Stimulated activated naive CD4-positive, alpha-beta T cell treated with Interleukin-2 at 50 U/mL for 16 hours (primary cell): ENCODE data around the gene DNMBP.

ENCODE experiments used
- DNase-seq: peaks from one replicate; lab custom pipeline; 2025; lab: John Stamatoyannopoulos, UW

Gene DNMBP, protein sequence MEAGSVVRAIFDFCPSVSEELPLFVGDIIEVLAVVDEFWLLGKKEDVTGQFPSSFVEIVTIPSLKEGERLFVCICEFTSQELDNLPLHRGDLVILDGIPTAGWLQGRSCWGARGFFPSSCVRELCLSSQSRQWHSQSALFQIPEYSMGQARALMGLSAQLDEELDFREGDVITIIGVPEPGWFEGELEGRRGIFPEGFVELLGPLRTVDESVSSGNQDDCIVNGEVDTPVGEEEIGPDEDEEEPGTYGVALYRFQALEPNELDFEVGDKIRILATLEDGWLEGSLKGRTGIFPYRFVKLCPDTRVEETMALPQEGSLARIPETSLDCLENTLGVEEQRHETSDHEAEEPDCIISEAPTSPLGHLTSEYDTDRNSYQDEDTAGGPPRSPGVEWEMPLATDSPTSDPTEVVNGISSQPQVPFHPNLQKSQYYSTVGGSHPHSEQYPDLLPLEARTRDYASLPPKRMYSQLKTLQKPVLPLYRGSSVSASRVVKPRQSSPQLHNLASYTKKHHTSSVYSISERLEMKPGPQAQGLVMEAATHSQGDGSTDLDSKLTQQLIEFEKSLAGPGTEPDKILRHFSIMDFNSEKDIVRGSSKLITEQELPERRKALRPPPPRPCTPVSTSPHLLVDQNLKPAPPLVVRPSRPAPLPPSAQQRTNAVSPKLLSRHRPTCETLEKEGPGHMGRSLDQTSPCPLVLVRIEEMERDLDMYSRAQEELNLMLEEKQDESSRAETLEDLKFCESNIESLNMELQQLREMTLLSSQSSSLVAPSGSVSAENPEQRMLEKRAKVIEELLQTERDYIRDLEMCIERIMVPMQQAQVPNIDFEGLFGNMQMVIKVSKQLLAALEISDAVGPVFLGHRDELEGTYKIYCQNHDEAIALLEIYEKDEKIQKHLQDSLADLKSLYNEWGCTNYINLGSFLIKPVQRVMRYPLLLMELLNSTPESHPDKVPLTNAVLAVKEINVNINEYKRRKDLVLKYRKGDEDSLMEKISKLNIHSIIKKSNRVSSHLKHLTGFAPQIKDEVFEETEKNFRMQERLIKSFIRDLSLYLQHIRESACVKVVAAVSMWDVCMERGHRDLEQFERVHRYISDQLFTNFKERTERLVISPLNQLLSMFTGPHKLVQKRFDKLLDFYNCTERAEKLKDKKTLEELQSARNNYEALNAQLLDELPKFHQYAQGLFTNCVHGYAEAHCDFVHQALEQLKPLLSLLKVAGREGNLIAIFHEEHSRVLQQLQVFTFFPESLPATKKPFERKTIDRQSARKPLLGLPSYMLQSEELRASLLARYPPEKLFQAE (N-terminal part only)

DNA sequence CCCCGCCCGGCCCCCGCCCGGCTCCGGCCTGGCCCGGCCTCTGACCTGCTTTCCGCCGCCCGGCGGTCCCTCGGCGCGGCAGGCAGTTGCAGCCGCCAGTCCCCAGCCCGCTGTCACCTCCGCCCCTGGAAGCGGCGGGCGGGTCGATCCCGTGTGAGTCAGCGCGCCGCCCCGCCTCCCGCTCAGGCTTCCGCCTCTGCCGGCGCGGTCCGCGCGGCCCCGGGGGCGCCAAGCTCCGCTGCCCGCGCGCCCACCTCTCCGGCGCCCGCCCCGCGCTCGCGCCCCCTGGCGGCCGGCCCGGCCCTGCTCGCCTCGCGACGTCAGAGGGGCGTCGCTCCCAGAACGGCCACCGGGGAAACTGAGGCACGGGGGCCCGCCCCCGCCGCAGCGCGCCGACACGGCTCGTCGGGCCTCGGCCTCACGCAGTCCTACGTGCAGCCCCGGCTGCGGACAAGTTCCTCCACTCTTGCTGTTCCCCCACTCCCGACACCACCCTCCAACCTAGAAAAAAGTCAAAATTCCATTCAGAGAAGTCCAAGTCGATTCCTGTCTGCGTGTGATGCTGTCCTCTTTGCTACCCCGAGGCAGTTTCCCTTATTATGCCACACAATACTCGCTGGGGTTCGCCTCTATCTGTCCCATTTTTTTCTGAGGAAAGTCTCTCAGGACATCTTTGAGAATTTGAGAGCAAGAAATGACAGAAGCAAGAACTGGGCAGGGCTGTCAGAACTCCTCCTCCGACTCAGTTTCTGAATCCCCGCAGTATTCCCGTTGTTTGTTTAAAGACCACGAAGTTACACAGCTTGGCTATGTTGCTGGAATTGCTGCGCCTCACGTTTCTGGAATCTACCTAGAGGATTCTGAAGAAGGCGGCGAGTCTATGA lies at the start of gene DNMBP:
Gene DNMBP (minus strand): TSS at position 155 of the 884 bp plus-strand sequence. CDS start 37,823 bp downstream, outside the sequence.
- peak; percentile 80 for DNase-seq

DNA sequence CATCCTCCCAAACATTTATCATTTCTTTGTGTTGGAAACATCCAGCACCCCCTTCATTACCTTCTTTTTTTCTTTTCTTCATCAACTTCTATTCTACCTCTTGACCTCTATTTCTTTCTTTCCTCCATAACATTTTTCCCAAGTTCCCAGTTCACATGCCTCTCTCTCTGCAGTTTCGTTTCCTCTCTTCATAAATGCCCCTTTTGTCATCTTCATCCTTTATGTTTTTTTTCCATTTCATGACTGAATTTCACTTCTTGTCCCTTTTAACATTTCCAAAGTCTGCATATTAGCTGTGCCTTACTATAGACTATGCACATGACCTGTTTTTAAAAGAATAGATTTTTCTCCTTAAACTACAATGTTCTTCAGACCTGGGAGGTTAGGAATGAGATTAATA lies 48.2 kb upstream of the DNMBP start:
- no peak for DNase-seq

DNA sequence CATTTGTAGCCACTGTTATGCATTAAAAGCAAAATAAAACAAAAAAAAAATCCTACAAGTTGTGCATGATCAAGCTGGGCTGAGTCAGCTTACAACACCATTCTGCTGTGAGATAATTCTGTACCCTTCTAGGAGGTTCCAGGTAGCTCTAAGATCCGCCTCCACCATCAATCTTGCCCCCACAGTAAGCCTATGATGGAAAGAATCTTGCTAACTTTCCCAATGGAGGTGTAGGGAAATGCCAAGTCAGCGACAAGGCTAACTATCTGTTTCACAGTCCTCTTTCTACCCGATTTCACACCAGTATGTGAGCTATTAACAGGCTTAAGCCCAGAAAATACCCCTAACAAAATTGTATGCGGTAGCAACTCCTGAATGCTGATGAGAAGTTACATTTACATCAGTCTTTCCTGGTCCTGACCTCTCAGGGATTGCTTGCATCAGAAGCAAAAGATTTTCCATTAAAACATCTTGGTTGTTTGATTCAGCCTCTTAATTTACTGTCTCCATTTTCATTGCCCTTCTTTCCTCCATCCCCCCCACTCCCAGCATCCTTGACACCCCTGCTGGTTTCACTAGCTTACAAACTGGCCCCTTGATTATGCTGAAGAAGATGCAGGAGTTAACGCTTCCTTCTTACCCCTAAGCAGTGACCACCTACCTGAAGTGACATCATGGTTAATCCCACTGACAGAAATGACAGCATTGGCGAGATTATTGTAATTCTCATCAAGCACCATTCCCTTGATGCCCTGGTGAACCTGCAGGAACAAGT lies 44.1 kb upstream of the DNMBP start:
- DNase-seq, result no peak

DNA sequence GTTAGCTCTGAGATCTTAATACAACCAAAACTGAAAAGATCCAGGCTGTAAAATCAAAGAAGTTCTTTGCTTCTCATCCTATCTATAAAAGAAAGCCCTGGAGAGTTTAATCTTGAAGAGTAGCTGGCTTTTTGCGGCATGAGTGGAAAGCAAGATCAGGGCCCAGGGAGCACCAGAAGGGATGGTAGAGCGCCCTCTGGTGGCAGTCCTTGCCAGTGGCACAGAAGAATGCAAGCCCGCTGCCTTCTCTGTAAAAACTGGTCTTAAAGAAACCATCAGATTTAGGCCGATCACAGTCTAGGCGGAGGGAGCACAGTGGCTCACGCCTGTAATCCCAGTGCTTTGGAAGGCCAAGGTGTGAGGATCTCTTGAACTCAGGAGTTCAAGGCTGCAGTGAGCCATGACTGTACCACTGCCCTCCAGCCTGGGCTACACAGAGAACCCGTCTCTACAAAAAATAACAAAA lies 36.3 kb upstream of the DNMBP start:
- DNase-seq, result peak; percentile 68

DNA sequence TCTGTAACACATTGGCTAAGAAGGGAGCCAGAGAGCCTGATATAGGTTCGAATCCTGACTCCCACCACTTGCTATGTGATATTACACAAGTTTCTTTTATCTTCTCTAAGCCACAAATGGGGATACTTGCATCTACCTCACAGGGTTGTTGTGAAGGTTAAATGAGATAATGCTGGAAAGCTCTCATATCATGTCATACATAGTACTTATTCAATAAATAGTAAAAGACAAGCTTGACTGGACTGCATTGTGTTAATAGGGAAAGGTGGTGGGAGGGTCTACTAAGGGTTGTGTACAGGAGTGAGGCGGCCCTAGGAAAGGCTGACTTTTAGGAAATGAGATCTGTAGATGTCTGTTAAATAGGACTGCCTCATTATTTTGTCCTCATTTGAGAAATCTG lies 35.8 kb upstream of the DNMBP start:
- no peak for DNase-seq

DNA sequence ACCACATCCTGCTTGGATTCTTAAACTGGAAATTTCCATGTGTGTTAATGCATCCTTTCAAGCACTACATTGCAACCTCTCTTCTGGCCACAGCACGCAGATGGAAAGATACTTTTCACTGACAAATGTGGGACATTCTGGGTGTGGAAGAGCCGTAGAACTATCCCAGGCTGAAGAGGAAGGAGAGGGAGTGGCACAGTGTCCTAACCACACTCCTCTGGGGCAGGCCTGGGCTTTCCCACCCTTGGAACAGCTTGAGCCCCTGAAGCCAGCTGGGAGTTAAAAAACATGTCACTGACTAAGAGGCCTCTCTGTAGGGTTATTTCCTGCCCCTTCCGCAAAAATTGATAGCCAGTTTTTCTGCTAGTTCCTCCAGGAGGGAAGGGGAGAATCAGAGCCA lies 34.0 kb upstream of the DNMBP start:
- DNase-seq, result no peak

DNA sequence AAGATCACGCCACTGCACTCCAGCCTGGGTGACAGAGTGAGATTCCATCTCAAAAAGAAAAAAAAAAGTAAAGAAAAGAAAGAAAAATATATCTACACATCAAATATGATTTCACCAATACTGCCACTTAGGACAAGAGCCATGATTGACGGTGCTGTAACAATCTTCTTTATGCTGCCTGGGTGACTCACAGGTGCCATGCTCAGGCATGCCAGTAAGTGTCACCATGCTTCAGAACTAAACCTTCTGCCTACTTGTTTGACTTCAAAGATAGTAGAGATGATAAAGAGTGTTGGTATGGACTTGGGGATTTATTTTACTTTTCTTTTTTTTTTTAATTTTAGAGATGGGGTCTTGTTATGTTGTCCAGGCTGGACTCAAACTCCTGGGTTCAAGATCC lies 33.6 kb upstream of the DNMBP start:
- DNase-seq, result no peak

DNA sequence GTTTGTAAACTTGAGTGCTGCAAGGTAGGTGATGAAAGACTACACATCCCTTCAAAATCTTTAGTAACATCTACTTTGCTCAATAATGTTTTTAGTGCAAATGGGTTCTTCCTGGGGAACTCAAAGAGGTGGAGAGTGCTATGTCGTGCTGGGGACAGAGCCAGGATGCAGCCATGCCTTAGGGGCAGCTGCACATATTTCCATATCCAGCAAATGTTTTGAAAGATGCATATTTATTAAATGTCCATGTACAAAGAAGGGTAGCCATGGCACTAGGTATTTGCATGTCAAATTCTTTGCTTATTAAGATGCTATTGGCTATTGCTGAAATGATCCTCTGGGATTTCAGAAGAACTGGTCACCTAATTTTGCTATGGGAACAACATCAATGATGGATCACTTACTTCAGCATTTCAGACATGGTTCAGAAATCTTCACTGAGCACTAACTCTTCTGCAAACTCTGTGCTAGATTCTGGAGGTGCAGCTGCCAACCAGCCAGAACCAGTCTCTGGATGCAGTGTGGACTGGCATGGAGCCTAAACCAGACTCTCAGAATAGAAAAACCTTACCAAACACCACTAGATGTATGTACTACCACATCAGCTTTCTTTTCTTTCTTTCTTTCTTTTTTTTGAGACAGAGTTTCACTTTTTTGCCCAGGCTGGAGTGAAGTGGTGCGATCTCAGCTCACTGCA lies 31.7 kb upstream of the DNMBP start:
- DNase-seq, result no peak

DNA sequence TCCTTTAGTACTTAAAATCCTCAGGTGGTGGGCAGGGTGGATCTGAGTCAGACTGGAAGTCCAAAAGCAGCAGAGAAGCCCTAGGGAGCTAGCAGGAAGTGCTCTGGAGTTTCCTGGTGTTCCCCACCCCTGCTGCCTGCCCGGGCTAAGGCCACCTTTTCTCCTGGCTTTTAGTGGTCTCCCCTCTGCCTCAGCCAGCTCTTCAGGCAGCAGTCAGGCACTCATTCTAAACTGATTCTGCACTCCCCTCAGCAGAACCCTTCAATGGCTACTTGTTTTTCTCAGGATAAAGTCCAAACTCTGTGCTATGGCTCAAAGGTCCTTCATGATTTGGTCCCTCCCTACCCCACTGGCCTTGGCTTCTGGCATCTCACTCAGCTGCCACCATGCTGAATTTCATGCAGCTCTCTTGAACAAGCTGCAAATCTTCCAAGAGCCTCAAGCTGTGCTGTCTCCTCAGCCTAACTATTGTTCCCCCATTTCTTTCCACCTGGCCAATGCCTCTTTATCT lies 28.9 kb upstream of the DNMBP start:
- DNase-seq, result no peak

DNA sequence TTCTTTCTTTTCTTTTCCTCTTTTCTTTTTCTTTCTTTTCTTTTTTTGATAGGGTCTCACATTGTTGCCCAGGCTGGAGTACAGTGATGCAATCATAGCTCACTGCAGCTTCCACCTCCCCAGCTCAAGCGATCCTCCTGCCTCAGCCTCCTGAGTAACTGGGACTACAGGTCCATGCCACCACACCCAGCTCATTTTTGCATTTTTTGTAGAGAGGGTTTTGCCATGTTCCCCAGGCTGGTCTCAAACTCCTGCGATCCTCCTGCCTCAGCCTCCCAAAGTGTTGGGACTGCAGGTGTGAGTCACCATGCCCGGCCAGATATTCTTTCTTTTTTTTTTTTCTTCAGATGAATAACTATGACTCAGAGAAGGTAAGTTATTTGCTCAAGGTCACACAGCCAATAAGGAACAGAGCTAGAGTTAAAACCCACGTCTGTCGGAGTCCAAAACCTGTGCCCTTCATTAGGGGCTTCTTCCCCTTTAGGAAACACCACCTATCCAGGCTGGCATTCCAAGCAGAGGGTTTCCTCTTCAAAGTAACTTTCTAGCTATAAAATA lies 28.1 kb upstream of the DNMBP start:
- DNase-seq, result no peak

DNA sequence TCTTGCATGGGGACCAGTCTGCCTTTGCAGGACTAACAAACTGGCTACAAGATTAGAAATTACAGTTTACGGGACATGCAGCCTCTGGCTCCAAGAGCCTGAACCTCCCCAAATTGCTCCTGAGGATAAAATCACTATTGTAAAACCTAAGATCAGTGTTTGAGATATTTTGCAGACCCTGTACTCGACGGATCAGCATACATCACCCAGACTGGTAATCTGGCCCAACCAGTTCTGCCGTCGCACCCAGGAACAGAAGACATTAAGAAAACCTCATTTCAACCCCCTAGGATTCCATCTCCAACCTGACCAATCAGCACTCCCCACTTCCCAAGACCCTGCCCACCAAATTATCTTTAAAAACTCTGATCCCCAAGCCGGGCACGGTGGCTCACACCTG lies 27.1 kb upstream of the DNMBP start:
- DNase-seq, result no peak

DNA sequence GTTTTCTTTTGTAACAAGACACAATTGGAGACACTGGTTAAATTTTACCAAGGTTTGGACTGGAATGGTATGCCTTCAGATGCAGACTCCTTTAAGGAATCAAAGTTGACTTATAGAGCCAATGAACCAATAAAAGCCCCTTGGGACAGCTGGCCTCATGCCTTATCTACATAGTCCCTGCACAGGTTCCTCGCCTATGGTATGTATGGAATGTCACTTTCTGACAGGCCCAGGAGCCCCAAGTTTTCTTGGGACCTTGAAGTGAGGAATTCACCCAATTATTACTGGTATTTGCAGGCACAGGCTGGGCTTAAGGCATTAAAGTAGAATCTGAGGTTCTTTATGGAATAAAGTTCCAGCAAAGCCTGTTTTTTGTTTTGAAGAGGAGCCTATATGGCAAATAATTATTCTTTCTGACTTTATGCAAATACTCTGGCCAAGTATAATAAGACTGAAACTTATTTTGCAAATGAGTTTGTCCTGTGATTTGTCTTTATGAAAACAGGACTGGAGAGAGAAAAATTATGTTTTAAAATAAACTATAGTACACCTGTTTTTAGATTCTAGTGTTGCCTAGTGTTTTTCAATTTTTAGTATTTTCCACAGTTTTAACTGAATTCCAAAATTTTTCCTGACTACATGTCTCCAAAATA lies 24.1 kb upstream of the DNMBP start:
- no peak for DNase-seq

DNA sequence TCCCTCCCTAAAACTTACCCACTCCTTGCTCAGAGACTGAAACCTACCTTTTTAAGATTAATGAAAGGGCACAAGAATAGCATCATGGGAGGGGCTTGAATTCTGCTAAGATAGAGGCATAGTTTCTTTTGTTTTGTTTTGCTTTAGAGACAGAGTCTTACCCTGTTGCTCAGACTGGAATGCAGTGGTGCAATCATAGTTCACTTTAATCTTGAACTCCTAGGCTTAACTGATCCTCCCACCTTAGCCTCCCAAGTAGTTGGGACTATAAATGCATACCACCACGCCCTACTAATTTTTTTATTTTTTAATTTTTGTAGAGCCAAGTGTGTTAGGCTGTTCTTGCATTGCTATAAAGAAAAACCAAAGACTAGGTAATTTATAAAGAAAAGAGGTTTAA lies 17.7 kb upstream of the DNMBP start:
- no peak for DNase-seq

DNA sequence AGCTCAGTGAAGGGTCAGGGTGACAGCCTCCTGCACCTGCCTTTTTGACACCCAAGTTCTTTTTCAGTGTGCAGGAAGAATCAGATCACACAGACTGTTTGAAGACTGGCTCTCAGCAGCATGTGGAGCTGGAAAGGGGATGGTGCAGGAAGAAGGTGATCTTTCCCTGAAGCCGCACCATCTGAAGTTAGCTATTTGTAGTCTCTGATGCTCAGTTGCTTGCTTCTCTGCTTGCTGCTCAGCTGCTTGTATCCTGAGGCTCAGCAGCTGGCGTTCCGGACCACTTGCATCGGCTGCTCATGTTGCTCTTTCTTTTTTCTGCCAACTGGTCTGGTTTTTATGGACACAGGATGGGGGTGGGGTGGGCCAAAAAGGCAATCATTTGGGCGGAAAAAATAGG lies 15.8 kb upstream of the DNMBP start:
- no peak for DNase-seq

DNA sequence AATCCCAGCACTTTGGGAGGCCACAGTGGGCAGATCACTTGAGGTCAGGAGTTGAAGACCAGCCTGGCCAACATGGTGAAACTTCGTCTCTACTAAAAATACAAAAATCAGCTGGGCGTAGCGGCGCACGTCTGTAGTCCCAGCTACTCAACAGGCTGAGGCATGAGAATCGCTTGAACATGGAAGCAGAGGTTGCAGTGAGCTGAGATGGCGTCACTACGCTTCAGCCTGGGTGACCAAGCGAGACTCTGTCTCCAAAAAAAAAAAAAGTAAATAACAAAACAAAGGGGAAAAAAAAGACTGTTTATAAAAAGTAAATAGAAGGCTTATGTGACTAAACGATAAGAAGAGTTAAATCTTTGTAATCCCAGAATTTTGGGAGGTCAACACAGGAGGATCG lies 15.0 kb upstream of the DNMBP start:
- no peak for DNase-seq

DNA sequence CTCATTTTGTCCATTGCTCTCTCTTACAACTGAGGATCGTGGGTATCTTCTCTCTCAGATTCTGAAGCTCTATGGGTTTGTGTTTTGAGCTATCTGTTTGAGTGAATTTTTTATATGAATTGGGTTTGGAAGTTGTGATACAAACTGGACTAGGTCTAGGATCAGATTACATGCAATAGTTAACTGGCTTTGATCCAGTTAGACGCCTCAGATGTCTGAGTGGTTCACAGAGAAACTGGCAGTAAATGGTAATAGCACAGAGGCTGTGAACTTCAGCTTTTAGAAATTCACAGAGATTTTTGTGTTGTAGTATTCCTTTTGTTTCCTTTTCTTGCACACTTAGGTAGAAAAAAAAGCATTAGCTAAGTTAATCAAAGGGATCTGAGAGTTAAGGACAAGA lies 12.7 kb upstream of the DNMBP start:
- no peak for DNase-seq

DNA sequence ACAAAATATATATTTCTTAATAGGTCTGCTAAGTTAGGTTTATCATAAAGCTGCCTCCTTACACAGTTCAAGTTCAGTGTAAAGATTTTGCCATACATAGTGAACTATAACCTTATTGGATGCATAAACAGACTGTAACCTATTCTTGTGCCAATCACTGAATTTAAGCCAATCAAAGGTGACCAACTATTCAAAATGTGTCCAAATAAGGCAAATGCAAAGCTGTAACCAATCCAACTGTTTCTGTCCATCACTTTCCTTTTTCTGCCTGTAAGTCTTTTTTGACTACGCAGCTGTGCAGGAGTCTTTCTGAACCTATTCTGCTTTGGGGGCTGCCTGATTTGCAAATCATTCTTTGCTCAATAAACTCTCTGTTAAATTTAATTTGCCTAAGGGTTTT lies 11.6 kb upstream of the DNMBP start:
- DNase-seq, result no peak

DNA sequence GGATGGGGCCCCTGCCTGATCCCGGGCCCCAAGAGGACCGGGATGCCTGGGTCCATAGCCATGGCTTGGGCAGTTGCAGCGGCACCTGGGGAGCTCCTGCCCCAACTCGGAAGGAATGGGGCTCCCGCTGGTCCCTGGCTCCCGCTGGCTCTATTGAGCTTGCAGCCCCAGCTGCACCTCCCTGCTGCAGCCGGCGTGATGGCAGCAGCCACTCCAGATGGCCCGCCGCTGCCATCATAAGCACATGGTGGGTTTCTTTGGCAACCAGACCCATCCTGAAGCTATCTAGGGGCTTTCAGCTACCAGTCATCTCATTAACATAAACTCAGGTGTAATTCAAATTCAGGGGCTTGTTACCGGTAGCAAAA lies 11.1 kb upstream of the DNMBP start:
- DNase-seq, result no peak
